MM.1S (cell line): Measurements from ENCODE around the gene GPC5.

ENCODE experiments used
- CTCF ChIP-seq: fragments of 300-600 bp; sonication (generic); IDR thresholded peaks from 2 replicates; pipeline ENCODE4 v1.5.1; 2016; ENCODE audit warnings: antibody characterized with exemption, low read length, mixed read lengths
- EZH2 ChIP-seq: fragments of 300-600 bp; sonication (generic); optimal IDR thresholded peaks from 2 replicates; pipeline ENCODE3; 2017; ENCODE audit warnings: low read depth, mild to moderate bottlenecking, antibody characterized with exemption, low read length, mixed read lengths
- EZH2phosphoT487 ChIP-seq: fragments of 300-600 bp; sonication (generic); IDR thresholded peaks from 2 replicates; pipeline ENCODE4 v1.6.1; 2018; ENCODE audit warnings: antibody characterized with exemption, low read length

- TF ChIP-seq CTCF (no peak), EZH2 (no peak), EZH2phosphoT487 (no peak)
Observed at GRCh38 chr13:91817250-91817649, 418.8 kb downstream of the GPC5 start.
